ENCODE results near the gene C16orf96.

The C16orf96 gene

GRCh38 chr16:4611337-4612021, 55.3 kb downstream of the C16orf96 start:
- Histone ChIP-seq H3K36me3 (ENCODE audit: control insufficient read depth, insufficient read depth, low read length) (peaks cover 2% of the 10 kb centered on the region), H3K9ac (ENCODE audit: low read length) (no peak overlapping the region), H3K27me3 (ENCODE audit: control insufficient read depth, insufficient read depth, low read length) (no peaks in the 10 kb centered on the region), H3K27ac (ENCODE audit: low read depth, low read length) (no peak overlapping the region), H3K4me3 (ENCODE audit: low read length) (peak overlapping the region; percentile 19), H3K4me1 (ENCODE audit: control insufficient read depth, insufficient read depth, low read length) (peaks cover 21% of the 10 kb centered on the region)

GRCh38 chr16:4612474-4612931, 56.4 kb downstream of the C16orf96 start:
- peaks cover 21% of the 10 kb centered on the region for H3K4me1 ChIP-seq (ENCODE audit: control insufficient read depth, insufficient read depth, low read length)
- peak overlapping the region; percentile 14 for H3K27ac ChIP-seq (ENCODE audit: low read depth, low read length)
- peaks cover 2% of the 10 kb centered on the region for H3K36me3 ChIP-seq (ENCODE audit: control insufficient read depth, insufficient read depth, low read length)
- no peak overlapping the region for H3K9ac ChIP-seq (ENCODE audit: low read length)
- H3K4me3 ChIP-seq (ENCODE audit: low read length), result peak overlapping the region; percentile 94
- no peaks in the 10 kb centered on the region for H3K27me3 ChIP-seq (ENCODE audit: control insufficient read depth, insufficient read depth, low read length)

- peak overlapping the region; percentile 94 for H3K4me3 ChIP-seq (ENCODE audit: low read length)
- H3K4me1 ChIP-seq (ENCODE audit: control insufficient read depth, insufficient read depth, low read length), result peaks cover 21% of the 10 kb centered on the region
- no peaks in the 10 kb centered on the region for H3K27me3 ChIP-seq (ENCODE audit: control insufficient read depth, insufficient read depth, low read length)
- H3K9ac ChIP-seq (ENCODE audit: low read length), result peak overlapping the region; percentile 77
- peak overlapping the region; percentile 95 for H3K27ac ChIP-seq (ENCODE audit: low read depth, low read length)
- peaks cover 2% of the 10 kb centered on the region for H3K36me3 ChIP-seq (ENCODE audit: control insufficient read depth, insufficient read depth, low read length)
Observed at GRCh38 chr16:4612977-4613635, 57.0 kb downstream of the C16orf96 start.

- peak overlapping the region; percentile 77 for H3K9ac ChIP-seq (ENCODE audit: low read length)
Observed at GRCh38 chr16:4613636-4614570, 57.8 kb downstream of the C16orf96 start.

GRCh38 chr16:4614571-4615383, 58.6 kb downstream of the C16orf96 start, which contains the start of gene UBALD1:
Gene UBALD1, minus strand, starts transcription at chr16:4614888. Its CDS starts 91 bp downstream, at chr16:4614797.
- Histone ChIP-seq H3K27ac (ENCODE audit: low read depth, low read length) (peak within 1 kb of the TSS; percentile 95), H3K9ac (ENCODE audit: low read length) (peak within 1 kb of the TSS; percentile 77), H3K4me3 (ENCODE audit: low read length) (peak within 1 kb of the TSS; percentile 94), H3K27me3 (ENCODE audit: control insufficient read depth, insufficient read depth, low read length) (no peaks in the 10 kb centered on the region), H3K36me3 (ENCODE audit: control insufficient read depth, insufficient read depth, low read length) (no peaks in the 10 kb centered on the region), H3K4me1 (ENCODE audit: control insufficient read depth, insufficient read depth, low read length) (peaks cover 21% of the 10 kb centered on the region)

More at GRCh38 chr16:4613636-4614570, 57.8 kb downstream of the C16orf96 start:
- Histone ChIP-seq H3K27ac (ENCODE audit: low read depth, low read length) (peak overlapping the region; percentile 95), H3K4me1 (ENCODE audit: control insufficient read depth, insufficient read depth, low read length) (peaks cover 21% of the 10 kb centered on the region), H3K27me3 (ENCODE audit: control insufficient read depth, insufficient read depth, low read length) (no peaks in the 10 kb centered on the region), H3K4me3 (ENCODE audit: low read length) (peak overlapping the region; percentile 94), H3K36me3 (ENCODE audit: control insufficient read depth, insufficient read depth, low read length) (no peaks in the 10 kb centered on the region)

GRCh38 chr16:4615384-4616046, 59.4 kb downstream of the C16orf96 start:
- Histone ChIP-seq H3K27ac (ENCODE audit: low read depth, low read length) (peak overlapping the region; percentile 95), H3K27me3 (ENCODE audit: control insufficient read depth, insufficient read depth, low read length) (no peaks in the 10 kb centered on the region), H3K4me1 (ENCODE audit: control insufficient read depth, insufficient read depth, low read length) (peaks cover 21% of the 10 kb centered on the region), H3K36me3 (ENCODE audit: control insufficient read depth, insufficient read depth, low read length) (no peaks in the 10 kb centered on the region), H3K9ac (ENCODE audit: low read length) (peak overlapping the region; percentile 53), H3K4me3 (ENCODE audit: low read length) (peak overlapping the region; percentile 94)

GRCh38 chr16:4616047-4616811, 60.1 kb downstream of the C16orf96 start:
- H3K27me3 ChIP-seq (ENCODE audit: control insufficient read depth, insufficient read depth, low read length), result no peaks in the 10 kb centered on the region
- peak overlapping the region; percentile 84 for H3K9ac ChIP-seq (ENCODE audit: low read length)
- H3K4me3 ChIP-seq (ENCODE audit: low read length), result peak overlapping the region; percentile 94
- H3K27ac ChIP-seq (ENCODE audit: low read depth, low read length), result peak overlapping the region; percentile 99
- peaks cover 20% of the 10 kb centered on the region for H3K4me1 ChIP-seq (ENCODE audit: control insufficient read depth, insufficient read depth, low read length)
- H3K36me3 ChIP-seq (ENCODE audit: control insufficient read depth, insufficient read depth, low read length), result no peaks in the 10 kb centered on the region

GRCh38 chr16:4617880-4618279, 61.7 kb downstream of the C16orf96 start:
- Histone ChIP-seq H3K4me1 (ENCODE audit: control insufficient read depth, insufficient read depth, low read length) (peaks cover 15% of the 10 kb centered on the region), H3K27ac (ENCODE audit: low read depth, low read length) (peak overlapping the region; percentile 99), H3K27me3 (ENCODE audit: control insufficient read depth, insufficient read depth, low read length) (no peaks in the 10 kb centered on the region), H3K36me3 (ENCODE audit: control insufficient read depth, insufficient read depth, low read length) (no peaks in the 10 kb centered on the region), H3K4me3 (ENCODE audit: low read length) (no peak overlapping the region), H3K9ac (ENCODE audit: low read length) (no peak overlapping the region)

GRCh38 chr16:4618645-4619418, 62.7 kb downstream of the C16orf96 start:
- Histone ChIP-seq H3K4me1 (ENCODE audit: control insufficient read depth, insufficient read depth, low read length) (peaks cover 9% of the 10 kb centered on the region), H3K4me3 (ENCODE audit: low read length) (no peak overlapping the region), H3K27me3 (ENCODE audit: control insufficient read depth, insufficient read depth, low read length) (no peaks in the 10 kb centered on the region), H3K9ac (ENCODE audit: low read length) (no peak overlapping the region), H3K36me3 (ENCODE audit: control insufficient read depth, insufficient read depth, low read length) (no peaks in the 10 kb centered on the region), H3K27ac (ENCODE audit: low read depth, low read length) (no peak overlapping the region)

- peak overlapping the region; percentile 95 for H3K4me3 ChIP-seq (ENCODE audit: low read length)
Observed at GRCh38 chr16:4623593-4623992, 67.5 kb downstream of the C16orf96 start.

More at GRCh38 chr16:4623593-4623992, 67.5 kb downstream of the C16orf96 start:
- Histone ChIP-seq H3K9ac (ENCODE audit: low read length) (no peak overlapping the region), H3K36me3 (ENCODE audit: control insufficient read depth, insufficient read depth, low read length) (no peaks in the 10 kb centered on the region), H3K27me3 (ENCODE audit: control insufficient read depth, insufficient read depth, low read length) (no peaks in the 10 kb centered on the region), H3K27ac (ENCODE audit: low read depth, low read length) (no peak overlapping the region), H3K4me1 (ENCODE audit: control insufficient read depth, insufficient read depth, low read length) (peaks cover 11% of the 10 kb centered on the region)

All from rectal smooth muscle tissue (tissue), 1 donor.